OCI-M2 (cell line): ENCODE results near the gene BHLHA9.
"Not testable (repeated sequence)": the region's sequence is repeated elsewhere in the genome, so short reads cannot be mapped to it uniquely, and the experiment has no call there.

Source experiments
- DNase-seq: peaks from one replicate; lab custom pipeline; 2025; ENCODE audit not compliant: unreplicated experiment; lab: John Stamatoyannopoulos, UW

BHLHA9 gene

GRCh38 chr17:1299552-1300370, 29.5 kb downstream of the BHLHA9 start:
- no peak for DNase-seq

- no peak for DNase-seq
These were observed 30.2 kb downstream of the BHLHA9 start for GRCh38 chr17:1300371-1300905.

GRCh38 chr17:1301546-1301945, 31.3 kb downstream of the BHLHA9 start:
- no peak for DNase-seq

GRCh38 chr17:1302761-1303160, 32.5 kb downstream of the BHLHA9 start:
- no peak for DNase-seq

GRCh38 chr17:1304522-1304921, 34.3 kb downstream of the BHLHA9 start:
- DNase-seq, result no peak

- no peak for DNase-seq
These were observed 34.8 kb downstream of the BHLHA9 start for GRCh38 chr17:1304962-1305563.

GRCh38 chr17:1307829-1308228, 37.6 kb downstream of the BHLHA9 start:
- not testable (repeated sequence) for DNase-seq

GRCh38 chr17:1312261-1312870, 42.1 kb downstream of the BHLHA9 start:
- no peak for DNase-seq

GRCh38 chr17:1313270-1314005, 43.2 kb downstream of the BHLHA9 start:
- DNase-seq, result no peak

- DNase-seq, result no peak
These were observed 45.2 kb downstream of the BHLHA9 start for GRCh38 chr17:1315409-1315808.

- no peak for DNase-seq
These were observed 45.7 kb downstream of the BHLHA9 start for GRCh38 chr17:1315891-1316403.
